WTC11 (cell line): ENCODE measurements around the gene LIMCH1. TPM values are rescaled to one million over a fixed set of nuclear protein-coding genes. Genes with fewer than 3 reads are reported as not detected.
"Not testable (repeated sequence)": the region's sequence is repeated elsewhere in the genome, so short reads cannot be mapped to it uniquely, and the experiment has no call there.

Experiments used
- ATAC-seq: fragments of 200-7000 bp; cut with Tn5 transposase; 2 replicates; pipeline ENCODE4 v1.10.0; 2021; ENCODE audit warnings: mild to moderate bottlenecking, moderate library complexity
- Bru-seq: library from RNA; stranded (reverse); fragments of 400-500 nt; gene quantifications from one replicate; lab custom pipeline; 2021; lab: Mats Ljungman, UMichigan
- CTCF ChIA-PET: fragments of 300-600 bp; sonication (Branson Sonifier 250); formaldehyde crosslinking; loops from one replicate; lab custom pipeline; 2021; ENCODE audit warnings: antibody characterized with exemption; lab: Charles Lee
- POLR2A ChIA-PET: fragments of 350-600 bp; sonication (Branson Sonifier 250); formaldehyde crosslinking; loops from one replicate; lab custom pipeline; 2021; ENCODE audit warnings: antibody characterized with exemption; lab: Charles Lee
- DNase-seq: peaks from one replicate; pipeline ENCODE4 v3.0.0; 2021; ENCODE audit warnings: low spot score
- H3K27ac Mint-ChIP-seq: 2 replicates; pipeline ENCODE4 v1.8.0; 2021; ENCODE audit warnings: mixed read lengths
- H3K27me3 Mint-ChIP-seq: 2 replicates; pipeline ENCODE4 v1.8.0; 2021; ENCODE audit warnings: low read depth, mild to moderate bottlenecking, moderate library complexity, mixed read lengths
- H3K36me3 Mint-ChIP-seq: 2 replicates; pipeline ENCODE4 v1.8.0; 2021; ENCODE audit warnings: mixed read lengths
- H3K4me1 Mint-ChIP-seq: 2 replicates; pipeline ENCODE4 v1.8.0; 2022; ENCODE audit warnings: mixed read lengths
- H3K4me3 Mint-ChIP-seq: 2 replicates; pipeline ENCODE4 v1.8.0; 2021; ENCODE audit warnings: mild to moderate bottlenecking, moderate library complexity, mixed read lengths
- H3K9me3 Mint-ChIP-seq: 2 replicates; pipeline ENCODE4 v1.8.0; 2021; ENCODE audit warnings: mixed read lengths
- CREB1 ChIP-seq: sonication (generic); formaldehyde crosslinking; IDR thresholded peaks from 2 replicates; pipeline ENCODE4 v1.8.0; 2023; ENCODE audit warnings: mild to moderate bottlenecking, missing genetic modification reagents
- EMX1 ChIP-seq: fragments of 250-450 bp; sonication (Bioruptor Pico); IDR thresholded peaks from 2 replicates; pipeline ENCODE4 v1.8.0; 2021; ENCODE audit warnings: mild to moderate bottlenecking
- FOXJ3 ChIP-seq: sonication (generic); formaldehyde crosslinking; IDR thresholded peaks from 2 replicates; pipeline ENCODE4 v1.9.0; 2021; ENCODE audit warnings: missing genetic modification reagents, mild to moderate bottlenecking, borderline replicate concordance
- FOXK1 ChIP-seq: sonication (generic); formaldehyde crosslinking; IDR thresholded peaks from 2 replicates; pipeline ENCODE4 v1.8.0; 2022; ENCODE audit warnings: mild to moderate bottlenecking, moderate library complexity, missing genetic modification reagents
- GRHL2 ChIP-seq: fragments of 250-450 bp; sonication (Bioruptor Pico); IDR thresholded peaks from 2 replicates; pipeline ENCODE4 v1.8.0; 2022; ENCODE audit warnings: mild to moderate bottlenecking, moderate library complexity; ENCODE audit not compliant: insufficient replicate concordance, severe bottlenecking
- IRF2 ChIP-seq: sonication (generic); formaldehyde crosslinking; IDR thresholded peaks from 2 replicates; pipeline ENCODE4 v1.8.0; 2022; ENCODE audit warnings: low read depth, missing genetic modification reagents, borderline replicate concordance
- RORB ChIP-seq: fragments of 250-450 bp; sonication (Bioruptor Pico); IDR thresholded peaks from 2 replicates; pipeline ENCODE4 v1.9.0; 2021; ENCODE audit warnings: mild to moderate bottlenecking
- TEAD4 ChIP-seq: sonication (generic); formaldehyde crosslinking; IDR thresholded peaks from 2 replicates; pipeline ENCODE4 v1.8.0; 2022; ENCODE audit warnings: mild to moderate bottlenecking, missing genetic modification reagents
- ZNF396 ChIP-seq: fragments of 250-450 bp; sonication (Bioruptor Pico); IDR thresholded peaks from 2 replicates; pipeline ENCODE4 v1.8.0; 2021; ENCODE audit warnings: mild to moderate bottlenecking, moderate library complexity, borderline replicate concordance
- long read RNA-seq, 3 experiments: library from RNA in 1 of 3; library from capped mRNA in 1 of 3; library from polyadenylated mRNA in 1 of 3; unstranded in 2 of 3; stranded (forward) in 1 of 3; transcript quantifications; one replicate each; pipeline ENCODE4 v2.0.0, GENCODE V29; 2021
- total RNA-seq: library from RNA; stranded (reverse); gene quantifications from 3 replicates; pipeline ENCODE4 v1.2.3, GENCODE V29; 2021
- TF ChIP-seq, protein P1 (sequence below): fragments of 250-450 bp; sonication (Bioruptor Pico); conservative IDR thresholded peaks from 2 replicates; pipeline ENCODE4 v1.9.0; 2021; ENCODE audit warnings: mild to moderate bottlenecking
- TF ChIP-seq, protein P2 (sequence below): sonication (generic); formaldehyde crosslinking; IDR thresholded peaks from 2 replicates; pipeline ENCODE4 v1.8.1; 2022; ENCODE audit warnings: low read depth, mild to moderate bottlenecking, moderate library complexity, missing genetic modification reagents, borderline replicate concordance
- TF ChIP-seq, protein P3 (sequence below): sonication (generic); formaldehyde crosslinking; IDR thresholded peaks from 2 replicates; pipeline ENCODE4 v1.8.1; 2022; ENCODE audit warnings: mild to moderate bottlenecking, moderate library complexity, missing genetic modification reagents
- TF ChIP-seq, protein P4 (sequence below): sonication (generic); formaldehyde crosslinking; IDR thresholded peaks from 2 replicates; pipeline ENCODE4 v1.8.1; 2023; ENCODE audit warnings: mild to moderate bottlenecking, missing genetic modification reagents, moderate library complexity

Gene LIMCH1, protein sequence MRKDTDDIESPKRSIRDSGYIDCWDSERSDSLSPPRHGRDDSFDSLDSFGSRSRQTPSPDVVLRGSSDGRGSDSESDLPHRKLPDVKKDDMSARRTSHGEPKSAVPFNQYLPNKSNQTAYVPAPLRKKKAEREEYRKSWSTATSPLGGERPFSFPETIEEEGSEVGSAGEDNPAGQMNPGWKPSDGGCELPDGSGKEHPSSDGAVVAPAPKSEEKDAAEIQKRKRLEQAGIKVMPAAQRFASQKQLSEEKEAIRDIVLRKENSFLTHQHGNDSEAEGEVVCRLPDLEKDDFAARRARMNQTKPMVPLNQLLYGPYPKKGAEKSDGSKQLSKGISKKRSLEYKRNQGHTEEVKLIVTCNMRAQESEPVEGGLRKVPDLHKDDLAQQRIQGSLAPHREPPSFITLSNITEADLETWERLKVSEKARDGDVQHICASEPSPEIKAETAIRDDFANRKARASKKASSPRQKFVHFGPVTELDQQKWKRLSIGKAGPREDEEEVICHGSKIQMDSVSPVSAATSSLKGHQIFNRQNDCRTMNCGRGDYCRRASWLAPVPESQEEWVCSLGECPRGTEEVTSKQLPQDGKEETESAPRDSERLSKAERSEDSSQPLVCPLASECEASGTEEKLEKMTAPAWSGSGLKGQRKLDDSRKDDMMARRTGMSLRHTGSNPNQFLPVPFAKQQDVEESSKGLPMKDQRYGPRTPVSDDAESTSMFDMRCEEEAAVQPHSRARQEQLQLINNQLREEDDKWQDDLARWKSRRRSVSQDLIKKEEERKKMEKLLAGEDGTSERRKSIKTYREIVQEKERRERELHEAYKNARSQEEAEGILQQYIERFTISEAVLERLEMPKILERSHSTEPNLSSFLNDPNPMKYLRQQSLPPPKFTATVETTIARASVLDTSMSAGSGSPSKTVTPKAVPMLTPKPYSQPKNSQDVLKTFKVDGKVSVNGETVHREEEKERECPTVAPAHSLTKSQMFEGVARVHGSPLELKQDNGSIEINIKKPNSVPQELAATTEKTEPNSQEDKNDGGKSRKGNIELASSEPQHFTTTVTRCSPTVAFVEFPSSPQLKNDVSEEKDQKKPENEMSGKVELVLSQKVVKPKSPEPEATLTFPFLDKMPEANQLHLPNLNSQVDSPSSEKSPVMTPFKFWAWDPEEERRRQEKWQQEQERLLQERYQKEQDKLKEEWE (N-terminal part only)
- 0.66 to 0.92 TPM (median 0.80 TPM) in 3 replicates for total RNA-seq
- Bru-seq, nascent RNA, result percentile 15 among the genes with signal in this experiment
- long read RNA-seq, experiment 1, full-length matches to known transcripts, result 1 of 4 reads
- long read RNA-seq, experiment 1, partial matches to known transcripts, result 0 of 4 reads
- long read RNA-seq, experiment 1, other reads (novel, unspliced or antisense), result 3 of 4 reads
- long read RNA-seq, experiment 2, partial matches to known transcripts, result 0 of 1 reads
- long read RNA-seq, experiment 2, other reads (novel, unspliced or antisense), result 1 of 1 reads
- long read RNA-seq, experiment 3, partial matches to known transcripts, result 1 of 3 reads
- long read RNA-seq, experiment 3, other reads (novel, unspliced or antisense), result 2 of 3 reads

DNA sequence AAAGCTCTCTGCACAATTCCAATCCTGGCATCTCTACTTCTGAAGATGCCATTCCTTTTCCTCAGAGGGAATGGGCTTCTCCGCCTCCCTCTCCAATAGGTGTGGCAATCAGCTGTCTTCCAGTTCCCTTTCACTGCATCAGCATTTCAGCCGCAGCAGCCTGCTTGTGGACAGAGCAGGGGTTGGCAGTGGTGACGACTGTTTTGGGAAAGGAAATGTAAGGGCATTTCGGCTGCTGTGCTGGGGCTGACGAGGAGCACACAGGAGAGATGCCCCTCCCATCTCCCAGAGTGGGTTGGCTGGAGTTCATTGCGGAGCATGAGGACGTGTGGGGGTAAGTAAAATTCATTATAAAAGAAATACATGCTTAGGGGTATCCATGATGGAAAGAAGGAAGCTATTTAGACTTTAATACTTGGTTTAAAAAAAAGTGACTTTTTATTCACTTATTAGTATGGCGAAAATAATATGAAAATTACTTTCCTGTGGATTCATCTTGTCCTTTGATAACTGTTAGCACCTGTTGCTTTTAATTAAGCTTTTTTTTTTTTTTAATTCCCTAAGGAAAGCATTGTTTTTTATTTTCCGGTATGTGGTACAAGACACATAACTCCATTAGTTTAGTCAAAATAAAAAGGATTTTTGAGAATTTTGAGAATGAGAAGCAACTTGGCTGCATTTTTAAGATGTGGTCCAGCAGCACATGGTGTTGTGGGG, at the start of gene LIMCH1:
TSS of gene LIMCH1 (plus strand) at position 141 of the 717 bp plus-strand sequence. CDS start 67,839 bp downstream, outside the sequence.
- ChIA-PET POLR2A (no interaction called here), CTCF (interaction anchor here (0.9 to 1.1 kb wide), 2 partner anchors 9 to 179 kb away, joined by 3 read pairs; no protein-coding TSS in a partner anchor)
- ATAC-seq, result peak; percentile 90
- no peak within 1 kb of the TSS for H3K27ac Mint-ChIP-seq
- H3K36me3 Mint-ChIP-seq, result no peaks in the 10 kb centered on the region
- no peak within 1 kb of the TSS for H3K4me3 Mint-ChIP-seq
- peak; percentile 25 for DNase-seq
- peaks cover 19% of the 10 kb centered on the region for H3K4me1 Mint-ChIP-seq
- TF ChIP-seq, protein P1, sequence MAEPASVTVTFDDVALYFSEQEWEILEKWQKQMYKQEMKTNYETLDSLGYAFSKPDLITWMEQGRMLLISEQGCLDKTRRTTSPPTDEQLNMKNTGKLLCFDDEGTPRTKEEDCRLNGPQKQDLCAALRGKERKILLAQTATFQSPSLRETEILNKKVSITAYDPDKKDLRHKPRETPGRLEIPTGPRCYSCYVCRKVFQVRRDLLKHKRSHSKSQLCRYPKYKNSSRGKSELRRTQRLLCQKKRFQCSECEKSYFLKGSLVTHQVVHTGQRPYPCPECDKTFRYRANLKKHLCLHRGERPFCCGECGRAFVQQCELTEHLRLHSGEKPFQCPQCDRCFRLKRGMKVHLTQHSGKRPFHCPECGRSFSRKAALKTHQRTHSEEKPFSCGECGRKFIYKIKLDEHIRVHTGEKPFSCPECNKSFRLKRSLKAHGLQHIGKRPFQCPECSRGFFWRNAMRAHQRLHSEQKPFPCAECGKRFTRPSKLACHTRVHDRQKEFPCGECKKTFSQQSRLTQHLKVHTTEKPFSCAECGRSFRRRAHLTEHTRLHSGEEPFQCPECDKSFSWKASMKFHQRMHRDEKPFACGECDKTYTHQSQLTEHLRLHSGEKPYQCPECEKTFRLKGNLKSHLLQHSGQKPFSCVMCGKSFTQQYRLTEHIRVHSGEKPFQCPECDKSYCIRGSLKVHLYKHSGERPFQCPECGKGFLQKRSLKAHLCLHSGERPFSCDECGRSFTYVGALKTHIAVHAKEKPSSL (CRISPR knock-in tag), result no peak
- TF ChIP-seq FOXJ3 (CRISPR knock-in tag) (no peak), EMX1 (no peak), GRHL2 (CRISPR knock-in tag) (no peak), IRF2 (CRISPR knock-in tag) (no peak), RORB (no peak), CREB1 (CRISPR knock-in tag) (no peak), ZNF396 (CRISPR knock-in tag) (no peak), FOXK1 (CRISPR knock-in tag) (no peak), TEAD4 (no peak)
- TF ChIP-seq, protein P2, sequence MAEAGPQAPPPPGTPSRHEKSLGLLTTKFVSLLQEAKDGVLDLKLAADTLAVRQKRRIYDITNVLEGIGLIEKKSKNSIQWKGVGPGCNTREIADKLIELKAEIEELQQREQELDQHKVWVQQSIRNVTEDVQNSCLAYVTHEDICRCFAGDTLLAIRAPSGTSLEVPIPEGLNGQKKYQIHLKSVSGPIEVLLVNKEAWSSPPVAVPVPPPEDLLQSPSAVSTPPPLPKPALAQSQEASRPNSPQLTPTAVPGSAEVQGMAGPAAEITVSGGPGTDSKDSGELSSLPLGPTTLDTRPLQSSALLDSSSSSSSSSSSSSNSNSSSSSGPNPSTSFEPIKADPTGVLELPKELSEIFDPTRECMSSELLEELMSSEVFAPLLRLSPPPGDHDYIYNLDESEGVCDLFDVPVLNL (CRISPR knock-in tag), result no peak
- TF ChIP-seq, protein P3, sequence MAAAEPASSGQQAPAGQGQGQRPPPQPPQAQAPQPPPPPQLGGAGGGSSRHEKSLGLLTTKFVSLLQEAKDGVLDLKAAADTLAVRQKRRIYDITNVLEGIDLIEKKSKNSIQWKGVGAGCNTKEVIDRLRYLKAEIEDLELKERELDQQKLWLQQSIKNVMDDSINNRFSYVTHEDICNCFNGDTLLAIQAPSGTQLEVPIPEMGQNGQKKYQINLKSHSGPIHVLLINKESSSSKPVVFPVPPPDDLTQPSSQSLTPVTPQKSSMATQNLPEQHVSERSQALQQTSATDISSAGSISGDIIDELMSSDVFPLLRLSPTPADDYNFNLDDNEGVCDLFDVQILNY (CRISPR knock-in tag), result no peak
- TF ChIP-seq, protein P4, sequence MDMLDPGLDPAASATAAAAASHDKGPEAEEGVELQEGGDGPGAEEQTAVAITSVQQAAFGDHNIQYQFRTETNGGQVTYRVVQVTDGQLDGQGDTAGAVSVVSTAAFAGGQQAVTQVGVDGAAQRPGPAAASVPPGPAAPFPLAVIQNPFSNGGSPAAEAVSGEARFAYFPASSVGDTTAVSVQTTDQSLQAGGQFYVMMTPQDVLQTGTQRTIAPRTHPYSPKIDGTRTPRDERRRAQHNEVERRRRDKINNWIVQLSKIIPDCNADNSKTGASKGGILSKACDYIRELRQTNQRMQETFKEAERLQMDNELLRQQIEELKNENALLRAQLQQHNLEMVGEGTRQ, result no peak
- H3K9me3 Mint-ChIP-seq, result no peaks in the 10 kb centered on the region
- no peaks in the 10 kb centered on the region; the same call in 1 of the 2 replicates for H3K27me3 Mint-ChIP-seq

DNA sequence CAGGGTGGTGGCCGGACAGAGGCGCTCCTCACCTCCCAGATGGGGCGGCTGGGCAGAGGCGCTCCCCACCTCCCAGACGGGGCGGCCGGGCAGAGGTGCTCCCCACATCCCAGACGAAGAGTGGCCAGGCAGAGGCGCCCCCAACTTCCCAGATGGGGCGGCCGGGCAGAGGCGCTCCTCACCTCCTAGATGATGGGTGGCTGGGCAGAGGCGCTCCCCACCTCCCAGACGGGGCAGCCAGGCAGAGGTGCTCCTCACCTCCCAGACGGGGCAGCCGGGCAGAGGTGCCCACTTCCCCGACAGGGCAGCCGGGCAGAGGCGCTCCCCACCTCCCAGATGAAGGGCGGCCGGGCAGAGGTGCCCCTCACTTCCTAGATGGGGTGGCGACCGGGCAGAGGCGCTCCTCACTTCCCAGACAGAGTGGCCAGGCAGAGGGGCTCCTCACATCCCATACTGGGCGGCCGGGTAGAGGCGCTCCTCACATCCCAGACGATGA, 46.8 kb upstream of the LIMCH1 start:
- DNase-seq, H3K4me3 Mint-ChIP-seq, CTCF ChIA-PET: not testable (repeated sequence)

More for the DNA sequence above, 46.8 kb upstream of the LIMCH1 start:
- peaks cover 11% of the 10 kb centered on the region for H3K36me3 Mint-ChIP-seq
- peaks cover 21% of the 10 kb centered on the region for H3K9me3 Mint-ChIP-seq
- ATAC-seq, H3K4me1 Mint-ChIP-seq, POLR2A ChIA-PET, H3K27me3 Mint-ChIP-seq, H3K27ac Mint-ChIP-seq: not testable (repeated sequence)
